Measurements from ENCODE around the gene KIF3B. TPM values are rescaled to one million over a fixed set of nuclear protein-coding genes. Genes with fewer than 3 reads are reported as not detected.

Gene KIF3B
- total and polyA plus RNA-seq, 2 of the 13 experiments (the other 11 are each of a cell fraction or from before 2014, with no cell fraction given): 23.6 to 28.8 TPM

DNA sequence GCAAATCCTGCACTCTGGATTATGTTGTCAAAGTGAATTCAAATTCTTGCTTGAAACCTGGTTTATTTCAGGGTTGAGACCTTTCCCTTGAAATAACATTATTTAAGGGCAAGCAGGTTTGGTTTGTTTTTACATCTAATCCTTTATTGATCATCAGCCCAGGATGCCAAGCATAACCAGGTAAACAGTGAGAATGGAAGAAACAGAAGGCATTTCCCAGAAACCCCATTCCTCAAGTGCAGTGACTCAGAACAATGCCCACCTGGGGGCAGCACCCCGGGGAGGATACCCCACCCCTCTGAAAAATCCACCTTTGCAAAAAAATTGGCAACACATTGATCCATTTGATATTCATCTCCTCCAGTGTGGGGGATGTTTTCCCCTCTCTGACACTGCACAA is 37.2 kb upstream of the KIF3B start (continued):
- TF ChIP-seq, protein P1, sequence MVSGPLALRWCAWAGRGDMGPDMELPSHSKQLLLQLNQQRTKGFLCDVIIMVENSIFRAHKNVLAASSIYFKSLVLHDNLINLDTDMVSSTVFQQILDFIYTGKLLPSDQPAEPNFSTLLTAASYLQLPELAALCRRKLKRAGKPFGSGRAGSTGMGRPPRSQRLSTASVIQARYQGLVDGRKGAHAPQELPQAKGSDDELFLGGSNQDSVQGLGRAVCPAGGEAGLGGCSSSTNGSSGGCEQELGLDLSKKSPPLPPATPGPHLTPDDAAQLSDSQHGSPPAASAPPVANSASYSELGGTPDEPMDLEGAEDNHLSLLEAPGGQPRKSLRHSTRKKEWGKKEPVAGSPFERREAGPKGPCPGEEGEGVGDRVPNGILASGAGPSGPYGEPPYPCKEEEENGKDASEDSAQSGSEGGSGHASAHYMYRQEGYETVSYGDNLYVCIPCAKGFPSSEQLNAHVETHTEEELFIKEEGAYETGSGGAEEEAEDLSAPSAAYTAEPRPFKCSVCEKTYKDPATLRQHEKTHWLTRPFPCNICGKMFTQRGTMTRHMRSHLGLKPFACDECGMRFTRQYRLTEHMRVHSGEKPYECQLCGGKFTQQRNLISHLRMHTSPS (CRISPR knock-in tag; IDR thresholded peaks at IDR 0.05; ENCODE audit: low read depth): no peak
- no peak for TF ChIP-seq ZNF512B (CRISPR knock-in tag; IDR thresholded peaks at IDR 0.05; ENCODE audit: borderline replicate concordance)
- TF ChIP-seq POGZ (CRISPR knock-in tag; IDR thresholded peaks at IDR 0.05): no peak
- peak; percentile 17; the same call in 1 of the 2 replicates for TF ChIP-seq RAD21 (CRISPR knock-in tag; IDR thresholded peaks at IDR 0.05)
- peak; percentile 22; the same call in 1 of the 2 replicates for TF ChIP-seq SALL1 (CRISPR knock-in tag; IDR thresholded peaks at IDR 0.05)
- TF ChIP-seq, protein P2, sequence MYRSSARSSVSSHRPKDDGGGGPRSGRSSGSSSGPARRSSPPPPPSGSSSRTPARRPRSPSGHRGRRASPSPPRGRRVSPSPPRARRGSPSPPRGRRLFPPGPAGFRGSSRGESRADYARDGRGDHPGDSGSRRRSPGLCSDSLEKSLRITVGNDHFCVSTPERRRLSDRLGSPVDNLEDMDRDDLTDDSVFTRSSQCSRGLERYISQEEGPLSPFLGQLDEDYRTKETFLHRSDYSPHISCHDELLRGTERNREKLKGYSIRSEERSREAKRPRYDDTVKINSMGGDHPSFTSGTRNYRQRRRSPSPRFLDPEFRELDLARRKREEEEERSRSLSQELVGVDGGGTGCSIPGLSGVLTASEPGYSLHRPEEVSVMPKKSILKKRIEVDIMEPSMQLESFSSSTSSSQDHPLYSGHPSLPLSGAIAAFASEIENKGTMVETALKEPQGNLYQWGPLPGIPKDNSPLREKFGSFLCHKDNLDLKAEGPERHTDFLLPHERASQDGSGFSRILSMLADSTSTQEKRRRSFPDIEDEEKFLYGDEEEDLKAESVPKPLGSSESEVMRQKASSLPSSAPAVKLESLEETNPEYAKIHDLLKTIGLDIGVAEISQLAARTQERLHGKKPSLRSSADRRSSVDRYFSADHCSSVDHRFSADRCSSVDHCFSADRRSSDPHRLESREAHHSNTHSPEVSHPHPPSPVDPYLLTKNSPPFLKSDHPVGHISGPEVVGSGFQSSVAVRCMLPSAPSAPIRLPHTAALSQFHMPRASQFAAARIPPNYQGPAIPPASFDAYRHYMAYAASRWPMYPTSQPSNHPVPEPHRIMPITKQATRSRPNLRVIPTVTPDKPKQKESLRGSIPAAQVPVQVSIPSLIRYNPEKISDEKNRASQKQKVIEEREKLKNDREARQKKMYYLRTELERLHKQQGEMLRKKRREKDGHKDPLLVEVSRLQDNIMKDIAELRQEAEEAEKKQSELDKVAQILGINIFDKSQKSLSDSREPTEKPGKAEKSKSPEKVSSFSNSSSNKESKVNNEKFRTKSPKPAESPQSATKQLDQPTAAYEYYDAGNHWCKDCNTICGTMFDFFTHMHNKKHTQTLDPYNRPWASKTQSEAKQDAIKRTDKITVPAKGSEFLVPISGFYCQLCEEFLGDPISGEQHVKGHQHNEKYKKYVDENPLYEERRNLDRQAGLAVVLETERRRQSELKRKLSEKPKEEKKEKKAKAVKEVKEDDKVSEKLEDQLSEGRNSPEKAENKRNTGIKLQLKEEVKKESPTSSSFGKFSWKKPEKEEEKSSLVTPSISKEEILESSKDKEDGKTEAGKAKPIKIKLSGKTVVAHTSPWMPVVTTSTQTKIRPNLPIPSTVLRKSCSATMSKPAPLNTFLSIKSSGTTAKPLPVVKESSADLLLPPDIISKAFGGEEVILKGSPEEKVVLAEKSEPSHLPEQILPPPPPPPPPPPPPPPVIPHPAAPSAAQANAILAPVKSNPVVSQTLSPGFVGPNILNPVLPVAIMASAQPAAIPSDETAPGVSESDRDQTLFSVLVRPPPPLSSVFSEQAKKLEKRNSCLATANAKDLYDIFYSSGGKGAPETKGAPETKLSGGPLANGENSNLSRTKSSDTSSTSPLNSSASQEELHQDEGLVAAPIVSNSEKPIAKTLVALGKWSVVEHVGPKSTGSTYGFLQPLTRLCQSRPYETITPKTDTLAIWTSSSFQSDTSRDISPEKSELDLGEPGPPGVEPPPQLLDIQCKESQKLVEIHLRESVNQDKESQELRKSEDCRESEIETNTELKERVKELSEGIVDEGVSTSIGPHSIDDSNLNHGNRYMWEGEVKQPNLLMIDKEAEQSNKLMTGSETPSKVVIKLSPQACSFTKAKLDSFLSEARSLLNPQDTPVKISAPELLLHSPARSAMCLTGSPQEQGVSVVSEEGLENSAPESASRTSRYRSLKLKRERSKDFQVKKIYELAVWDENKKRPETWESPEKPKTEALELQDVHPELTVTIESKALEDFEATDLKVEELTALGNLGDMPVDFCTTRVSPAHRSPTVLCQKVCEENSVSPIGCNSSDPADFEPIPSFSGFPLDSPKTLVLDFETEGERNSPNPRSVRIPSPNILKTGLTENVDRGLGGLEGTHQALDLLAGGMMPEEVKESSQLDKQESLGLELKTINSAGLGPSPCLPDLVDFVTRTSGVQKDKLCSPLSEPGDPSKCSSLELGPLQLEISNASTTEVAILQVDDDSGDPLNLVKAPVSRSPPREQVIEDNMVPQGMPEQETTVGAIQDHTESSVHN (CRISPR knock-in tag; IDR thresholded peaks at IDR 0.05): no peak
- peak; percentile 53 for TF ChIP-seq STAG1 (CRISPR knock-in tag; IDR thresholded peaks at IDR 0.05)
- TF ChIP-seq ZBTB1 (CRISPR knock-in tag; IDR thresholded peaks at IDR 0.05; ENCODE audit: borderline replicate concordance): no peak
- TF ChIP-seq STAT6 (CRISPR knock-in tag; IDR thresholded peaks at IDR 0.05; ENCODE audit: borderline replicate concordance): no peak
- TF ChIP-seq SOX6 (IDR thresholded peaks at IDR 0.05): no peak
- peak; percentile 32; the same call in 1 of the 2 replicates for TF ChIP-seq SOX6 (CRISPR knock-in tag; IDR thresholded peaks at IDR 0.05)
- no peak for TF ChIP-seq GMEB1 (CRISPR knock-in tag; IDR thresholded peaks at IDR 0.05; ENCODE audit: borderline replicate concordance)
